ACC112 (cell line): ENCODE measurements around the gene ODF2.

Experiments
- H2AFZ ChIP-seq: fragments of 200-600 bp; sonication (generic); one replicate; pipeline ENCODE4 v1.6.0; 2017; ENCODE audit warnings: antibody characterized with exemption, low read length; ENCODE audit not compliant: unreplicated experiment
- H3K27ac ChIP-seq: fragments of 200-600 bp; sonication (generic); 2 replicates; pipeline ENCODE4 v1.5.1; 2014; ENCODE audit warnings: low read depth, mild to moderate bottlenecking, antibody characterized with exemption, low read length, moderate library complexity
- H3K27me3 ChIP-seq: fragments of 200-600 bp; sonication (generic); 2 replicates; pipeline ENCODE4 v1.6.1; 2014; ENCODE audit warnings: mild to moderate bottlenecking, antibody characterized with exemption, low read length, moderate library complexity, mixed read lengths; ENCODE audit not compliant: insufficient read depth
- H3K36me3 ChIP-seq: fragments of 200-600 bp; sonication (generic); 2 replicates; pipeline ENCODE4 v1.6.1; 2016; ENCODE audit warnings: mild to moderate bottlenecking, antibody characterized with exemption, low read length, moderate library complexity, mixed read lengths; ENCODE audit not compliant: insufficient read depth
- H3K4me1 ChIP-seq: fragments of 200-600 bp; sonication (generic); one replicate; pipeline ENCODE4 v1.6.1; 2016; ENCODE audit warnings: low read length, mixed read lengths; ENCODE audit not compliant: insufficient read depth, unreplicated experiment, control insufficient read depth
- H3K4me3 ChIP-seq: fragments of 200-600 bp; sonication (generic); 2 replicates; pipeline ENCODE4 v1.5.1; 2014; ENCODE audit warnings: mild to moderate bottlenecking, low read depth, low read length
- H3K79me2 ChIP-seq: fragments of 200-600 bp; sonication (generic); one replicate; pipeline ENCODE4 v1.6.0; 2016; ENCODE audit warnings: low read length; ENCODE audit not compliant: control insufficient read depth, unreplicated experiment, insufficient read depth

Gene ODF2

GRCh38 chr9:128482186-128482585 lies 26.4 kb downstream of the ODF2 start:
- H3K27me3 ChIP-seq: no peaks in the 10 kb centered on the region
- no peak overlapping the region for H3K4me3 ChIP-seq
- no peaks in the 10 kb centered on the region for H3K79me2 ChIP-seq
- no peak overlapping the region for H2AFZ ChIP-seq
- H3K36me3 ChIP-seq: peaks cover 17% of the 10 kb centered on the region; the same call in 1 of the 2 replicates
- no peaks in the 10 kb centered on the region for H3K4me1 ChIP-seq
- no peak overlapping the region for H3K27ac ChIP-seq

GRCh38 chr9:128484686-128485413 lies 29.0 kb downstream of the ODF2 start:
- Histone ChIP-seq H3K27me3 (no peaks in the 10 kb centered on the region), H3K36me3 (peaks cover 15% of the 10 kb centered on the region; the same call in 1 of the 2 replicates), H3K4me3 (no peak overlapping the region), H3K27ac (no peak overlapping the region), H2AFZ (no peak overlapping the region), H3K4me1 (no peaks in the 10 kb centered on the region), H3K79me2 (no peaks in the 10 kb centered on the region)

- Histone ChIP-seq H3K79me2 (no peaks in the 10 kb centered on the region), H3K27ac (no peak overlapping the region), H3K27me3 (no peaks in the 10 kb centered on the region), H3K36me3 (peaks cover 15% of the 10 kb centered on the region; the same call in 1 of the 2 replicates), H2AFZ (no peak overlapping the region), H3K4me3 (no peak overlapping the region), H3K4me1 (no peaks in the 10 kb centered on the region)
Measured at GRCh38 chr9:128485414-128485855, 29.6 kb downstream of the ODF2 start.

- Histone ChIP-seq H3K4me1 (no peaks in the 10 kb centered on the region), H3K27ac (no peak overlapping the region), H2AFZ (no peak overlapping the region), H3K4me3 (no peak overlapping the region), H3K36me3 (peaks cover 15% of the 10 kb centered on the region; the same call in 1 of the 2 replicates), H3K79me2 (no peaks in the 10 kb centered on the region), H3K27me3 (no peaks in the 10 kb centered on the region)
Measured at GRCh38 chr9:128486201-128486600, 30.4 kb downstream of the ODF2 start.

- Histone ChIP-seq H3K79me2 (no peaks in the 10 kb centered on the region), H3K27me3 (no peaks in the 10 kb centered on the region), H2AFZ (no peak overlapping the region), H3K27ac (no peak overlapping the region), H3K4me3 (no peak overlapping the region), H3K4me1 (no peaks in the 10 kb centered on the region), H3K36me3 (peaks cover 8% of the 10 kb centered on the region)
Measured at GRCh38 chr9:128493424-128493823, 37.6 kb downstream of the ODF2 start.

GRCh38 chr9:128494108-128494745 lies 38.4 kb downstream of the ODF2 start:
- Histone ChIP-seq H3K79me2 (no peaks in the 10 kb centered on the region), H2AFZ (no peak overlapping the region), H3K27me3 (no peaks in the 10 kb centered on the region), H3K27ac (no peak overlapping the region), H3K4me3 (no peak overlapping the region), H3K4me1 (no peaks in the 10 kb centered on the region), H3K36me3 (peaks cover 8% of the 10 kb centered on the region)

GRCh38 chr9:128494746-128495129 lies 38.9 kb downstream of the ODF2 start:
- Histone ChIP-seq H3K36me3 (peaks cover 8% of the 10 kb centered on the region), H3K79me2 (no peaks in the 10 kb centered on the region), H3K4me1 (no peaks in the 10 kb centered on the region), H3K4me3 (no peak overlapping the region), H2AFZ (no peak overlapping the region), H3K27me3 (no peaks in the 10 kb centered on the region), H3K27ac (no peak overlapping the region)

GRCh38 chr9:128495296-128495695 lies 39.5 kb downstream of the ODF2 start:
- Histone ChIP-seq H3K36me3 (peaks cover 8% of the 10 kb centered on the region), H3K79me2 (no peaks in the 10 kb centered on the region), H3K27ac (no peak overlapping the region), H3K4me1 (no peaks in the 10 kb centered on the region), H2AFZ (no peak overlapping the region), H3K4me3 (no peak overlapping the region), H3K27me3 (no peaks in the 10 kb centered on the region)

GRCh38 chr9:128495804-128496417 lies 40.1 kb downstream of the ODF2 start:
- Histone ChIP-seq H3K27ac (no peak overlapping the region), H3K79me2 (no peaks in the 10 kb centered on the region), H3K4me1 (peaks cover 4% of the 10 kb centered on the region), H3K36me3 (peaks cover 10% of the 10 kb centered on the region), H2AFZ (no peak overlapping the region), H3K4me3 (no peak overlapping the region), H3K27me3 (no peaks in the 10 kb centered on the region)

GRCh38 chr9:128497824-128498610 lies 42.2 kb downstream of the ODF2 start:
- no peak overlapping the region for H2AFZ ChIP-seq
- H3K27me3 ChIP-seq: no peaks in the 10 kb centered on the region
- H3K27ac ChIP-seq: no peak overlapping the region
- H3K4me3 ChIP-seq: no peak overlapping the region
- peaks cover 15% of the 10 kb centered on the region for H3K36me3 ChIP-seq
- no peaks in the 10 kb centered on the region for H3K79me2 ChIP-seq
- peaks cover 6% of the 10 kb centered on the region for H3K4me1 ChIP-seq
